PFSK-1 (cell line): Measurements from ENCODE around the gene RXFP3.

Experiments
- FOXP2 ChIP-seq: optimal IDR thresholded peaks from 2 replicates; pipeline ENCODE3; 2011; ENCODE audit warnings: borderline replicate concordance, control low read depth, inconsistent platforms; ENCODE audit not compliant: insufficient read depth; ENCODE audit errors: extremely low read length, extremely low read depth
- POLR2AphosphoS5 ChIP-seq: IDR thresholded peaks from 2 replicates; pipeline ENCODE4 v1.6.1; 2012; ENCODE audit warnings: low read depth, mild to moderate bottlenecking, control low read depth, low read length, moderate library complexity
- REST ChIP-seq, 2 experiments: IDR thresholded peaks; 2 replicates each; pipeline versions ENCODE4 v1.6.1 to v1.8.0; 2011 to 2012; ENCODE audit warnings: low read depth in 2 of 2, low read length in 2 of 2, control low read depth in 1 of 2, inconsistent platforms in 1 of 2, mild to moderate bottlenecking in 1 of 2, moderate library complexity in 1 of 2; ENCODE audit not compliant: insufficient read depth in 1 of 2
- SIN3A ChIP-seq: IDR thresholded peaks from 2 replicates; pipeline ENCODE4 v1.6.1; 2012; ENCODE audit warnings: mild to moderate bottlenecking, low read length, moderate library complexity, borderline replicate concordance; ENCODE audit not compliant: insufficient read depth
- TAF1 ChIP-seq: IDR thresholded peaks from 2 replicates; pipeline ENCODE4 v1.6.1; 2012; ENCODE audit warnings: low read length, control low read depth, borderline replicate concordance; ENCODE audit not compliant: insufficient read depth

Gene RXFP3

GRCh38 chr5:33958176-33958575 lies 22.0 kb downstream of the RXFP3 start:
- TF ChIP-seq REST (IDR thresholded peaks at IDR 0.05; ENCODE audit: insufficient read depth in 1 of 2, low read depth in 2 of 2, low read length in 2 of 2): no peak
- TF ChIP-seq TAF1: no peak
- no peak for TF ChIP-seq POLR2AphosphoS5
- TF ChIP-seq FOXP2: no peak
- no peak for TF ChIP-seq SIN3A

GRCh38 chr5:33964132-33964700 lies 28.0 kb downstream of the RXFP3 start:
- TF ChIP-seq SIN3A (no peak), FOXP2 (no peak), POLR2AphosphoS5 (no peak), REST (IDR thresholded peaks at IDR 0.05; ENCODE audit: insufficient read depth in 1 of 2, low read depth in 2 of 2, low read length in 2 of 2) (no peak), TAF1 (no peak)

GRCh38 chr5:33966805-33967204 lies 30.6 kb downstream of the RXFP3 start:
- TF ChIP-seq FOXP2 (no peak), TAF1 (no peak), REST (IDR thresholded peaks at IDR 0.05; ENCODE audit: insufficient read depth in 1 of 2, low read depth in 2 of 2, low read length in 2 of 2) (no peak)

- TF ChIP-seq REST (IDR thresholded peaks at IDR 0.05; ENCODE audit: insufficient read depth in 1 of 2, low read depth in 2 of 2, low read length in 2 of 2) (no peak), FOXP2 (no peak), SIN3A (no peak), POLR2AphosphoS5 (no peak), TAF1 (no peak)
These were observed 32.2 kb downstream of the RXFP3 start for GRCh38 chr5:33968211-33969005.
